GM23338 (cell line): ENCODE data around the gene MLLT6. TPM values are rescaled to one million over a fixed set of nuclear protein-coding genes. Genes with fewer than 3 reads are reported as not detected.

Experiments
- ATAC-seq: fragments of 200-7000 bp; cut with Tn5 transposase; 3 replicates; pipeline ENCODE4 v1.9.1; 2020
- DNase-seq: peaks from one replicate; pipeline ENCODE4 v3.0.0-alpha.2; 2015; ENCODE audit warnings: low spot score
- H2AFZ ChIP-seq: fragments of 200-600 bp; sonication (generic); 2 replicates; pipeline ENCODE4 v1.8.0; 2016; ENCODE audit warnings: antibody characterized with exemption, mild to moderate bottlenecking, moderate library complexity
- H3F3A ChIP-seq: fragments of 200-600 bp; sonication (generic); replicated peaks from 2 replicates; pipeline ENCODE4 v1.8.0; 2017; ENCODE audit warnings: antibody characterized with exemption, mixed run types, low read depth
- H3K27ac ChIP-seq: fragments of 200-600 bp; sonication (generic); 2 replicates; pipeline ENCODE4 v1.6.1; 2016; ENCODE audit warnings: low read depth
- H3K27me3 ChIP-seq: fragments of 200-600 bp; sonication (generic); 2 replicates; pipeline ENCODE4 v1.8.0; 2016; ENCODE audit warnings: mild to moderate bottlenecking, mixed run types, moderate library complexity; ENCODE audit not compliant: insufficient read depth
- H3K36me3 ChIP-seq: fragments of 200-600 bp; sonication (generic); 2 replicates; pipeline ENCODE4 v1.8.0; 2016; ENCODE audit warnings: mild to moderate bottlenecking; ENCODE audit not compliant: insufficient read depth
- H3K4me1 ChIP-seq: fragments of 200-600 bp; sonication (generic); 2 replicates; pipeline ENCODE4 v1.8.0; 2016; ENCODE audit warnings: mild to moderate bottlenecking, moderate library complexity; ENCODE audit not compliant: insufficient read depth
- H3K4me2 ChIP-seq: fragments of 200-600 bp; sonication (generic); 2 replicates; pipeline ENCODE4 v1.7.1; 2017; ENCODE audit warnings: mixed run types
- H3K4me3 ChIP-seq: fragments of 200-600 bp; sonication (generic); 2 replicates; pipeline ENCODE4 v1.6.1; 2016; ENCODE audit warnings: mixed run types
- H3K79me2 ChIP-seq: fragments of 200-600 bp; sonication (generic); replicated peaks from 2 replicates; pipeline ENCODE4 v1.8.0; 2017; ENCODE audit warnings: mild to moderate bottlenecking; ENCODE audit not compliant: insufficient read depth
- H3K9me2 ChIP-seq: fragments of 200-600 bp; sonication (generic); 2 replicates; pipeline ENCODE4 v1.8.0; 2017; ENCODE audit not compliant: insufficient read depth
- H4K20me1 ChIP-seq: fragments of 200-600 bp; sonication (generic); replicated peaks from 2 replicates; pipeline ENCODE4 v1.8.0; 2017; ENCODE audit warnings: mild to moderate bottlenecking; ENCODE audit not compliant: insufficient read depth
- H3K27ac Mint-ChIP-seq: 2 replicates; pipeline ENCODE4 v1.8.0; 2020; ENCODE audit warnings: inconsistent platforms, mild to moderate bottlenecking, moderate library complexity, mixed read lengths
- H3K27me3 Mint-ChIP-seq: 3 replicates; pipeline ENCODE4 v1.8.0; 2022; ENCODE audit warnings: low read depth, mild to moderate bottlenecking, moderate library complexity, mixed read lengths, inconsistent platforms; ENCODE audit not compliant: insufficient read depth, poor library complexity
- H3K36me3 Mint-ChIP-seq: 3 replicates; pipeline ENCODE4 v1.8.0; 2021; ENCODE audit warnings: low read depth, mild to moderate bottlenecking, inconsistent platforms, moderate library complexity, mixed read lengths
- H3K4me1 Mint-ChIP-seq: 3 replicates; pipeline ENCODE4 v1.8.0; 2020; ENCODE audit warnings: mild to moderate bottlenecking, inconsistent platforms, mixed read lengths
- H3K4me3 Mint-ChIP-seq: 3 replicates; pipeline ENCODE4 v1.8.0; 2021; ENCODE audit warnings: moderate library complexity, mild to moderate bottlenecking, inconsistent platforms, mixed read lengths
- H3K9me3 Mint-ChIP-seq: 3 replicates; pipeline ENCODE4 v1.8.0; 2020; ENCODE audit warnings: moderate library complexity, mild to moderate bottlenecking, inconsistent platforms, mixed read lengths
- EZH2 ChIP-seq: fragments of 200-600 bp; sonication (generic); IDR thresholded peaks from one replicate; pipeline ENCODE4 v1.8.0; 2017; ENCODE audit warnings: antibody characterized with exemption, mild to moderate bottlenecking, low read depth; ENCODE audit not compliant: unreplicated experiment
- EZH2phosphoT487 ChIP-seq: fragments of 200-600 bp; sonication (generic); IDR thresholded peaks from one replicate; pipeline ENCODE4 v1.8.1; 2018; ENCODE audit warnings: antibody characterized with exemption; ENCODE audit not compliant: unreplicated experiment
- NANOG ChIP-seq: IDR thresholded peaks from 2 replicates; pipeline ENCODE4 v1.6.1; 2016; ENCODE audit warnings: antibody characterized with exemption, borderline replicate concordance
- ZNF331 ChIP-seq: fragments of 250-450 bp; sonication (Bioruptor Pico); IDR thresholded peaks from 2 replicates; pipeline ENCODE4 v1.5.0; 2020; ENCODE audit warnings: low read depth, mild to moderate bottlenecking, moderate library complexity
- polyA plus RNA-seq: library from polyadenylated mRNA; unstranded; fragments of >200 nt; fragmentation: Nextera tagmentation; extraction: Ambion mirVana; gene quantifications from 2 replicates; pipeline ENCODE4 v1.2.1, GENCODE V29; 2016
- total RNA-seq: library from RNA; depleted of rRNA; stranded (reverse); fragments of >200 nt; shearing (Covaris generic); gene quantifications from 2 replicates; pipeline ENCODE4 v1.2.3, GENCODE V29; 2014
- TF ChIP-seq, protein P1 (sequence below), 2 experiments: fragments of 200-600 bp in 1 of 2; sonication (generic) in 1 of 2; conservative IDR thresholded peaks; 2 replicates each; pipeline versions ENCODE4 v1.5.1 to v1.6.1; 2016 to 2017; ENCODE audit warnings: antibody characterized with exemption in 2 of 2, low read depth in 2 of 2, mild to moderate bottlenecking in 2 of 2, moderate library complexity in 1 of 2
- TF ChIP-seq, protein P2 (sequence below): IDR thresholded peaks from 2 replicates; pipeline ENCODE4 v1.6.1; 2016; ENCODE audit warnings: antibody characterized with exemption

The MLLT6 gene
- total and polyA plus RNA-seq, 2 experiments from 2014 or later, result 2.6 to 2.8 TPM

DNA sequence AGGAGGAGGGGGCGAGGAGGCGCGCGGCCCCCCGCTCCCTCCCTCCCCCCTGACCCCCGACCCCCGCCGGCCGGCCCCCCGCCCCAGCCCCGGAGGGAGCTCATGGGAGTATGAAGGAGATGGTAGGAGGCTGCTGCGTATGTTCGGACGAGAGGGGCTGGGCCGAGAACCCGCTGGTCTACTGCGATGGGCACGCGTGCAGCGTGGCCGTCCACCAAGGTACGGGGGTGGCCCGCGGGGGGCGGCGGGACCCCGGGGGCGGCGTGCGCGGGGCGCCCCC, 390 bp downstream of the MLLT6 start:
- Histone ChIP-seq H3K9me2 (no peaks in the 10 kb centered on the region), H3F3A (peaks cover 45% of the 10 kb centered on the region), H3K27ac (no peak overlapping the region), H2AFZ (no peak overlapping the region), H3K4me2 (peak overlapping the region; percentile 87), H3K36me3 (no peaks in the 10 kb centered on the region), H3K27me3 (peaks cover 90% of the 10 kb centered on the region), H3K79me2 (no peaks in the 10 kb centered on the region), H3K4me1 (peaks cover 40% of the 10 kb centered on the region), H4K20me1 (peaks cover 19% of the 10 kb centered on the region), H3K4me3 (peak overlapping the region; percentile 84)
- DNase-seq (peak; percentile 45), ATAC-seq (no peak)
- Mint-ChIP-seq H3K4me1 (peaks cover 61% of the 10 kb centered on the region), H3K27ac (no peak overlapping the region), H3K27me3 (peaks cover 82% of the 10 kb centered on the region), H3K9me3 (peaks cover 5% of the 10 kb centered on the region; the same call in 2 of the 3 replicates), H3K4me3 (peak overlapping the region; percentile 90; the same call in 2 of the 3 replicates), H3K36me3 (peaks cover 8% of the 10 kb centered on the region; the same call in 2 of the 3 replicates)
- TF ChIP-seq, protein P1, sequence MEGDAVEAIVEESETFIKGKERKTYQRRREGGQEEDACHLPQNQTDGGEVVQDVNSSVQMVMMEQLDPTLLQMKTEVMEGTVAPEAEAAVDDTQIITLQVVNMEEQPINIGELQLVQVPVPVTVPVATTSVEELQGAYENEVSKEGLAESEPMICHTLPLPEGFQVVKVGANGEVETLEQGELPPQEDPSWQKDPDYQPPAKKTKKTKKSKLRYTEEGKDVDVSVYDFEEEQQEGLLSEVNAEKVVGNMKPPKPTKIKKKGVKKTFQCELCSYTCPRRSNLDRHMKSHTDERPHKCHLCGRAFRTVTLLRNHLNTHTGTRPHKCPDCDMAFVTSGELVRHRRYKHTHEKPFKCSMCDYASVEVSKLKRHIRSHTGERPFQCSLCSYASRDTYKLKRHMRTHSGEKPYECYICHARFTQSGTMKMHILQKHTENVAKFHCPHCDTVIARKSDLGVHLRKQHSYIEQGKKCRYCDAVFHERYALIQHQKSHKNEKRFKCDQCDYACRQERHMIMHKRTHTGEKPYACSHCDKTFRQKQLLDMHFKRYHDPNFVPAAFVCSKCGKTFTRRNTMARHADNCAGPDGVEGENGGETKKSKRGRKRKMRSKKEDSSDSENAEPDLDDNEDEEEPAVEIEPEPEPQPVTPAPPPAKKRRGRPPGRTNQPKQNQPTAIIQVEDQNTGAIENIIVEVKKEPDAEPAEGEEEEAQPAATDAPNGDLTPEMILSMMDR (conservative IDR thresholded peaks at IDR 0.05; ENCODE audit: low read depth in 2 of 2), result no peak
- TF ChIP-seq, protein P2, sequence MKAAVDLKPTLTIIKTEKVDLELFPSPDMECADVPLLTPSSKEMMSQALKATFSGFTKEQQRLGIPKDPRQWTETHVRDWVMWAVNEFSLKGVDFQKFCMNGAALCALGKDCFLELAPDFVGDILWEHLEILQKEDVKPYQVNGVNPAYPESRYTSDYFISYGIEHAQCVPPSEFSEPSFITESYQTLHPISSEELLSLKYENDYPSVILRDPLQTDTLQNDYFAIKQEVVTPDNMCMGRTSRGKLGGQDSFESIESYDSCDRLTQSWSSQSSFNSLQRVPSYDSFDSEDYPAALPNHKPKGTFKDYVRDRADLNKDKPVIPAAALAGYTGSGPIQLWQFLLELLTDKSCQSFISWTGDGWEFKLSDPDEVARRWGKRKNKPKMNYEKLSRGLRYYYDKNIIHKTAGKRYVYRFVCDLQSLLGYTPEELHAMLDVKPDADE, result no peak

DNA sequence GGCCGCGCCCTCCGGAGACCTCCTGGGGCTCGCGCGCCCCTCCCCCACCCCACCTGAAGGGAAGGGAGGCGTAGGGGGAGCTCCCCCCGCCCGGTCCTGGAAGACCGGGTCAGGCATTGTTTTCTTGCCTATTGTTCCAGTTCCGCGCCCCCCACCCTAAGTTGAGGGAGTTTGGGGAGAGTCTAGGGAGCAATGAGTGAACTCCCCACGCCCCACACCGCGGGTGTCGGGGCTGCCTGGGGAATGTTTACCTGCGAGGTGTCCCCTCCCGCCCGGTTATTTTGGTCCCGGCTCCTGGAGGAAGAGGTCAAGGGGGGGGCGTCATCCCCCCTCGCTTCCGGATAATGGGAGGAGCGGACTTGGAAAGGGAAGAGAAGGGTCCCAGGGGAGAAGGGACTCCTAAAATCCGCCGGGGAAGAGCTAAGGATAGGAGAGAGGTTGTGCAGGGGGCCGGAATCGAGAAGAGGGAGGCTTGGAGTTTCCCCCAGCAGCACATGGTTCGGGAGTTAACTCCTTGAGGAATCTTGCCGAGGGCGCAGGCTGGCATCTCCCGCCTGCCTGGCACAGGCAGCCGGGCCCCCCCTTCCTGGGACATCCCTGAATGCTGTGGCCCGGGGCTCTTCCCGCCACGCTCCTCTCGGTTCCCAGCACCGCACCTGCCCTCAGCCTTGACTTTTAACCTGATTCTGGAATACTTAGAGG, 881 bp downstream of the MLLT6 start:
- Histone ChIP-seq H3K27ac (no peak overlapping the region), H2AFZ (peak overlapping the region; percentile 91), H4K20me1 (peaks cover 19% of the 10 kb centered on the region), H3K4me1 (peaks cover 42% of the 10 kb centered on the region), H3K27me3 (peaks cover 85% of the 10 kb centered on the region), H3K79me2 (no peaks in the 10 kb centered on the region), H3K9me2 (no peaks in the 10 kb centered on the region), H3K4me3 (peak overlapping the region; percentile 84), H3K36me3 (no peaks in the 10 kb centered on the region), H3F3A (peaks cover 44% of the 10 kb centered on the region), H3K4me2 (peak overlapping the region; percentile 87)
- peak; percentile 48 for TF ChIP-seq EZH2
- TF ChIP-seq ZNF331, result no peak
- TF ChIP-seq NANOG, result no peak
- TF ChIP-seq EZH2phosphoT487, result no peak
- Mint-ChIP-seq H3K9me3 (peaks cover 5% of the 10 kb centered on the region; the same call in 2 of the 3 replicates), H3K4me1 (peaks cover 66% of the 10 kb centered on the region), H3K4me3 (peak overlapping the region; percentile 90), H3K27me3 (peaks cover 78% of the 10 kb centered on the region), H3K36me3 (peaks cover 8% of the 10 kb centered on the region; the same call in 2 of the 3 replicates), H3K27ac (no peak overlapping the region)
- ATAC-seq, result peak; percentile 3
- DNase-seq, result peak; percentile 80
